ENCODE data around the gene FAM3C. TPM values are rescaled to one million over a fixed set of nuclear protein-coding genes. Genes with fewer than 3 reads are reported as not detected.

FAM3C gene
- total and polyA plus RNA-seq, 2 of the 8 experiments (the other 6 are each of a cell fraction or from before 2014, with no cell fraction given), result 27.0 to 77.7 TPM

DNA sequence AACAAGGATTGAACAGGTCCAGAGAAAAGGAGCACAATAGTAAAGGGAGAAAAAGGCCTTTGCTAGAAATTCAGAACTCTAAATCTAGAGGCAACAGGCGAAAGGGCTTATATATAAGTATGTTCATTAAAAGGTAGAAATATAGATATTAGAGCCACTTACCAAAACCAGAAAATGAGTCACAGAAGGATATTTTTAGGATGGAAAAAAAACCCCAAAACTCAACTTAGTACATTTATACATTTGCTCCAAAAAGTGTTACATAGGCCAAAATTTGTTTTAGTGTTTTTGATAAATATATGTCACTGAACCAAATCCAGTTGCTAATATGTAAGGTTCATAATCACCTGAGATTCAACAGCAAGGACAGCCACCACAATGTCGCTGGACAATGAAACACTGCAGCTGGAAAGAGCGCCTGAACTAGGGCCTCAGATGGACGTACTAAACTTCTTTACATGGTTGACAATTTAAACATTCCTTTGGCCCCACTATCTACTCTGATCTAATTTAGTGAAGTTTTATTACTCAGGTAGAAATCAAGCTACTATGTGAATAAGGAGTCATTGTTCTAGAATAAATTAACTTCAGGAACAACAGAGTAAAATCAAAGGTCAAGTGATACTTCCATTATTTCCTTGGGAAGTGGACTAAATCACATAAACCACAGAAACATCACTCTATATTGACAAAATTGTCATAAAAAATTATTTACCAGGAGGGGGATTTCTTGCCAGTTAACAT, 10.9 kb downstream of the FAM3C start:
- H4K5ac ChIP-seq (ENCODE audit: insufficient read length, low read depth, low read length), result no peak overlapping the region
- H2BK5ac ChIP-seq (ENCODE audit: low read depth, low read length), result no peak overlapping the region
- no peak overlapping the region for H3K23ac ChIP-seq (ENCODE audit: insufficient read length)
- H3K9ac ChIP-seq (replicated peaks in 1 of 4; ENCODE audit: extremely low read depth in 1 of 4, low read depth in 3 of 4, low read length in 3 of 4), result no peak overlapping the region; a peak in 1 of 7 replicates
- H3K4me3 ChIP-seq (ENCODE audit: extremely low read depth in 1 of 4, insufficient read depth in 2 of 4, low read depth in 3 of 4, low read length in 4 of 4), result no peak overlapping the region
- no peak overlapping the region for H3K56ac ChIP-seq (replicated peaks; ENCODE audit: insufficient read length, low read depth, low read length)
- H3K27me3 ChIP-seq (replicated peaks in 1 of 4; ENCODE audit: control insufficient read depth in 3 of 4, extremely low read depth in 1 of 4, insufficient read depth in 3 of 4, low read length in 3 of 4), result no peaks in the 10 kb centered on the region
- H2AFZ ChIP-seq (ENCODE audit: low read length), result no peak overlapping the region
- ChIA-PET POLR2A (ENCODE audit: partially characterized antibody) (interaction anchor here (5.9 kb wide), 1 partner anchor 11 kb away, joined by 30 read pairs; the partner anchor contains the start of gene FAM3C), CTCF (ENCODE audit: partially characterized antibody) (interaction anchor here (1.3 to 1.6 kb wide), 2 partner anchors 12 to 163 kb away, joined by 3 to 5 read pairs; no protein-coding TSS in a partner anchor)
- no peak overlapping the region for H4K8ac ChIP-seq (ENCODE audit: extremely low read depth, insufficient read depth, low read length)
- no peak overlapping the region for H3K14ac ChIP-seq (ENCODE audit: insufficient read length)
- H2BK15ac ChIP-seq (ENCODE audit: low read length), result no peak overlapping the region
- no peaks in the 10 kb centered on the region for H3K9me3 ChIP-seq (ENCODE audit: insufficient read depth in 2 of 2, low read depth in 1 of 2, low read length in 1 of 2)
- no peaks in the 10 kb centered on the region for H3K23me2 ChIP-seq (ENCODE audit: low read depth, low read length)
- H3K4me2 ChIP-seq (ENCODE audit: insufficient read depth in 1 of 2, low read depth in 2 of 2, low read length in 2 of 2), result no peak overlapping the region
- H4K91ac ChIP-seq (replicated peaks; ENCODE audit: insufficient read length, low read length), result no peak overlapping the region
- H3K27ac ChIP-seq (ENCODE audit: low read depth, low read length), result no peak overlapping the region
- H2BK12ac ChIP-seq (ENCODE audit: low read depth, low read length), result no peak overlapping the region
- DNase-seq (ENCODE audit: low read depth in 1 of 2, low spot score in 2 of 2), result no peak
- no peak overlapping the region for H2AK5ac ChIP-seq (ENCODE audit: low read depth, low read length)
- H3K4ac ChIP-seq (replicated peaks; ENCODE audit: insufficient read length, low read depth, low read length), result no peak overlapping the region
- H2BK120ac ChIP-seq (replicated peaks; ENCODE audit: low read depth, low read length), result no peak overlapping the region
- H3K4me1 ChIP-seq (replicated peaks in 1 of 4; ENCODE audit: control insufficient read depth in 3 of 4, insufficient read depth in 4 of 4, low read length in 3 of 4), result no peaks in the 10 kb centered on the region; a peak in 1 of 7 replicates
- peaks cover 3 to 8% of the 10 kb centered on the region in 2 experiments for H4K20me1 ChIP-seq (replicated peaks in 1 of 2; ENCODE audit: control insufficient read depth in 1 of 2, insufficient read depth in 2 of 2, low read length in 2 of 2)
- no peaks in the 10 kb centered on the region; the same call in 1 of the 2 replicates for H3K79me1 ChIP-seq (ENCODE audit: low read depth, low read length)
- no peak for FAIRE-seq
- no peak overlapping the region for H3K18ac ChIP-seq (ENCODE audit: extremely low read depth, low read length)
- H3K36me3 ChIP-seq (ENCODE audit: control insufficient read depth in 2 of 4, insufficient read depth in 4 of 4, low read length in 3 of 4), result peaks cover 0 to 6% (median 0%) of the 10 kb centered on the region in 4 experiments; a peak in 4 of 8 replicates
- 87% methylated on average over 4 of the region's 4 CpGs; no CpG with 5 or more reads in 1 of the 2 experiments for WGBS, 2 experiments (ENCODE audit: extremely low coverage in 1 of 2, insufficient coverage in 1 of 2, insufficient read length in 1 of 2, insufficient replicate concordance in 2 of 2, low coverage in 1 of 2, low lambda C conversion rate in 2 of 2, missing lambda C conversion rate in 1 of 2)
- H2BK20ac ChIP-seq (ENCODE audit: low read length), result no peak overlapping the region
- H3K79me2 ChIP-seq (ENCODE audit: control insufficient read depth in 1 of 2, insufficient read depth in 2 of 2, low read length in 2 of 2), result peaks cover 0 to 91% of the 10 kb centered on the region in 2 experiments; a peak in 3 of 4 replicates
- TF ChIP-seq BRCA1 (IDR thresholded peaks at IDR 0.05; ENCODE audit: low read depth, low read length) (no peak), SRF (IDR thresholded peaks at IDR 0.05; ENCODE audit: low read depth, low read length) (no peak), FOSL1 (IDR thresholded peaks at IDR 0.05; ENCODE audit: insufficient read depth, low read depth, low read length) (no peak), JUN (IDR thresholded peaks at IDR 0.05; ENCODE audit: low read depth, low read length) (no peak), TBP (IDR thresholded peaks at IDR 0.05; ENCODE audit: low read depth, low read length) (no peak), TEAD4 (IDR thresholded peaks at IDR 0.05; ENCODE audit: low read depth, low read length) (no peak), SUZ12 (IDR thresholded peaks at IDR 0.05; ENCODE audit: low read length) (no peak), SP2 (IDR thresholded peaks at IDR 0.05; ENCODE audit: low read length) (no peak), TAF7 (optimal IDR thresholded peaks at IDR 0.05; ENCODE audit: borderline replicate concordance, low read depth, low read length) (no peak), SP4 (IDR thresholded peaks at IDR 0.05; ENCODE audit: low read length) (no peak)
- TF ChIP-seq, protein P1, sequence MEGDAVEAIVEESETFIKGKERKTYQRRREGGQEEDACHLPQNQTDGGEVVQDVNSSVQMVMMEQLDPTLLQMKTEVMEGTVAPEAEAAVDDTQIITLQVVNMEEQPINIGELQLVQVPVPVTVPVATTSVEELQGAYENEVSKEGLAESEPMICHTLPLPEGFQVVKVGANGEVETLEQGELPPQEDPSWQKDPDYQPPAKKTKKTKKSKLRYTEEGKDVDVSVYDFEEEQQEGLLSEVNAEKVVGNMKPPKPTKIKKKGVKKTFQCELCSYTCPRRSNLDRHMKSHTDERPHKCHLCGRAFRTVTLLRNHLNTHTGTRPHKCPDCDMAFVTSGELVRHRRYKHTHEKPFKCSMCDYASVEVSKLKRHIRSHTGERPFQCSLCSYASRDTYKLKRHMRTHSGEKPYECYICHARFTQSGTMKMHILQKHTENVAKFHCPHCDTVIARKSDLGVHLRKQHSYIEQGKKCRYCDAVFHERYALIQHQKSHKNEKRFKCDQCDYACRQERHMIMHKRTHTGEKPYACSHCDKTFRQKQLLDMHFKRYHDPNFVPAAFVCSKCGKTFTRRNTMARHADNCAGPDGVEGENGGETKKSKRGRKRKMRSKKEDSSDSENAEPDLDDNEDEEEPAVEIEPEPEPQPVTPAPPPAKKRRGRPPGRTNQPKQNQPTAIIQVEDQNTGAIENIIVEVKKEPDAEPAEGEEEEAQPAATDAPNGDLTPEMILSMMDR (IDR thresholded peaks at IDR 0.05; ENCODE audit: control extremely low read depth in 1 of 3, insufficient read depth in 1 of 3, low read depth in 1 of 3, low read length in 3 of 3), result no peak
